Activated T-cell treated with anti-CD3 and anti-CD28 coated beads, Interleukin-2, amount 50 U/mL, for 48 hours (primary cell): ENCODE data around the gene CSDE1.
A peak's percentile ranks its signal among the peaks of the same experiment; 100 is the strongest.
"Not testable (repeated sequence)": the region's sequence is repeated elsewhere in the genome, so short reads cannot be mapped to it uniquely, and the experiment has no call there.

ENCODE experiments used
- DNase-seq, 2 experiments: peaks; one replicate each; pipeline ENCODE4 v3.0.0-alpha.2; 2020

Gene CSDE1

GRCh38 chr1:114757455-114758255 is at the start of gene CSDE1:
Gene CSDE1, minus strand, starts transcription at chr1:114757984. Its CDS starts 18,094 bp downstream, at chr1:114739890.
- peak; percentile 97 to 98 for DNase-seq

GRCh38 chr1:114804449-114804848 is 46.7 kb upstream of the CSDE1 start:
- not testable (repeated sequence) for DNase-seq

- DNase-seq = no peak
Observed at GRCh38 chr1:114803001-114803400, 45.2 kb upstream of the CSDE1 start.

DNA sequence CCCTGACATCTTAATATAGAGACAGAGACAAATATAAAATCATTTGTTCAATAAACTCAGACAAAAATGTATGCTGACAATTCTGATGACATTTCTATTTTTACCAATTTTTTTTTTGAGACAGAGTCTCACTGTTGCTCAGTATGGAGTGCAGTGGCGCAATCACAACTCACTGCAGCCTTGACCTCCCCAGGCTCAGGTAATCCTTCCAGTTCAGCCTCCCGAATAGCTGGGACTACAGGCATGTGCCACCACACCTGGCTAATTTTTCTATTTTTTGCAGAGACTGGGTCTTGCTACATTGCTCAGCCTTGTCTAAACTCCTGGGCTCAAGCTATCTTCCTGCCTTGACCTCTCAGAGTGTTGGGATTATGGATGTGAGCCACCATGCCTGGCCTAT is 36.3 kb upstream of the CSDE1 start:
- no peak for DNase-seq

- not testable (repeated sequence) for DNase-seq
Observed at GRCh38 chr1:114790581-114790980, 32.8 kb upstream of the CSDE1 start.

GRCh38 chr1:114786440-114786839 is 28.7 kb upstream of the CSDE1 start:
- DNase-seq = not testable (repeated sequence)

- DNase-seq = no peak
Observed at GRCh38 chr1:114782476-114782875, 24.7 kb upstream of the CSDE1 start.

DNA sequence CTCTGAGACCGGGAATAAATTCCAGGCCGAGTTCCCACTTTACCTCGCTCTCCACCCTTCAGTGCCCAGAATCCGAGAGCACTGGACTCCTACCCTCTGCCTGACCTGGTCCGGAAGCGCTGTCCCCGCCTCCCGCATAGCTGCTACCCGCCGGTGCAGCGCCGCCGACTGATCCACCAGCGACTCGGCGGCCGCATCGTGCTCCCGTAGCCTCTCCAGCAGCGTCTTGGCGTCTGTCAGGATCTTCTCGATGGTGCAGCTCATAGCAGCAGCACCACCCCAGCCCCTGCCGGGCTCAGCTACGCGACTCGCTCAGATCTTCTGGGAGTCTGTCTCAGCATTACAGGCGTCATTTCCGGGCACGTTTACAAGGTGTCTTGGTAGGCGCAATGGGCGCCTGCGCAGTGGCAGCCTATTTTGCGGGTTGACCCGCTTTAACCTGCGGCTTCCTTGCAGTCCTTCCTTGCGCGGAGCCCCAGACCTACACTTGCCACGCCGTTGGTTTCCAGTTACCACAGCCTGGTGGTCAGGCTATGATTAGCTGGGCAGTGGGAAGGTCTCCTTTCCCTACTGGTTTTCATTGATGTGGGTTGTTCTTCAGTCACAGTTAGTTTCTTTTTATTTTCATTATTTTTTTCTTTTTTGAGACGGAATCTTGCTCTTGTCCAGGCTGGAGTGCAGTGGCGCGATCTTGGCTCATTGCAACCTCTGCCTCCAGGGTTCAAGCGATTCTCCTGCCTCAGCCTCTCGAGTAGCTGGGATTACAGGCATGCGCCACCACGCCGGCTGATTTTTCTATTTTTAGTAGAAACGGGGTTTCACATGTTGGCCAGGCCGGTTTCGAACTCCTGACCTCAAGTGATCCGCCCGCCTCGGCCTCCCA is 22.8 kb upstream of the CSDE1 start, which contains the start of gene SIKE1:
Gene SIKE1 (minus strand): TSS at position 342 of the 883 bp plus-strand sequence. CDS start 78 bp downstream, at position 264.
- DNase-seq = peak; percentile 92 to 93

GRCh38 chr1:114779722-114780121 is 21.9 kb upstream of the CSDE1 start:
- DNase-seq = no peak

- not testable (repeated sequence) for DNase-seq
Observed at GRCh38 chr1:114776726-114777125, 18.9 kb upstream of the CSDE1 start.

DNA sequence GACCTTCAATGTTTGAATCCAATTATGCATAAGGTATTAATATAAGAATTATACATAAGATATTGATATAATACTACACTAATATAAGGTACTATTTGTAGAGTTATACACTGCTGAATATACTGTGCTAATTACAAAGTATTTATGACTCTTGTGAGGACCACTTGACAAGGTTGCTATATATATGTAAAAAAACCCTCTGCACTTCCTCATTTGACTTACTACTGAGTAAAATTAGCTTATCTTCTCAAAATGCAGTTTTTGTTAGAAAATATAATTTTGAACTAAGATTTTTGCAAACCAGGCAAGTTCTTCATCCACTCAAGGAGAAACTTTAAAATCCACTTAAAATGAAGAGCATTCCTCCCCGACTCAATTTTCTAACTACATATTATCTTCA is 14.2 kb upstream of the CSDE1 start:
- DNase-seq = no peak

DNA sequence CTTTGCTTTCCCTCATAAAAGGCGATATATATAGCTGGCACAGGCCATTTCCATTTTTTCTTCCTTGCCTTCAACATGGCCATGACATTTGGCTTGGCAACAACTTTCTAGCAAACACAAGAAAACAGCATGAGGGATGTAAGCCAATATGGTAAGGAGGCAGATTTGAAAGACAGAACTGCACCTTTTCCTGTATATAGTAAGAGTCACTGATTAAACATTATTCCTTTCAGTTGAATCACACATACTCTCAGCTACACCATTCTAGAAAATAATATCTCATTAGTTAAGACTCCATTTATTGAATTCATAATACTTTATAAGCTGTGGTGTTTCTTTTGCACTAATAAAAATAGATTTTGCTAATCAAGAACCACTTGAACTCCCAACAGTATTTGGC is 13.2 kb upstream of the CSDE1 start:
- DNase-seq = no peak

DNA sequence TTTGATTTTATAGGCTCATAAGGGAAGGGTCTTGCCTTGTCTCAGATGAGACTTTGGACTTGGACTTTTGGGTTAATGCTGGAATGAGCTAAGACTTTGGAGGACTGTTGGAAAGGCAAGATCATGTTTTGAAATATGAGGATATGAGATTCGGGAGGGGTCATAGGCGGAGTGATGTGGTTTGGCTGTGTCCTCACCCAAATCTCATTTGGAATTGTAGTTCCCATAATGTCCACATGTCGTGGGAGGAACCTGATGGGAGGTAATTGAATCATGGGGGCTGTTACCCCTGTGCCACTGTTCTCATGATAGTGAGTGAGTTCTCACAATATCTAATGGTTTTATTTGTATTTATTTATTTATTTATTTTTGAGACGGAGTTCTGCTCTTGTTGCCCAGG is 6.9 kb upstream of the CSDE1 start:
- no peak for DNase-seq

DNA sequence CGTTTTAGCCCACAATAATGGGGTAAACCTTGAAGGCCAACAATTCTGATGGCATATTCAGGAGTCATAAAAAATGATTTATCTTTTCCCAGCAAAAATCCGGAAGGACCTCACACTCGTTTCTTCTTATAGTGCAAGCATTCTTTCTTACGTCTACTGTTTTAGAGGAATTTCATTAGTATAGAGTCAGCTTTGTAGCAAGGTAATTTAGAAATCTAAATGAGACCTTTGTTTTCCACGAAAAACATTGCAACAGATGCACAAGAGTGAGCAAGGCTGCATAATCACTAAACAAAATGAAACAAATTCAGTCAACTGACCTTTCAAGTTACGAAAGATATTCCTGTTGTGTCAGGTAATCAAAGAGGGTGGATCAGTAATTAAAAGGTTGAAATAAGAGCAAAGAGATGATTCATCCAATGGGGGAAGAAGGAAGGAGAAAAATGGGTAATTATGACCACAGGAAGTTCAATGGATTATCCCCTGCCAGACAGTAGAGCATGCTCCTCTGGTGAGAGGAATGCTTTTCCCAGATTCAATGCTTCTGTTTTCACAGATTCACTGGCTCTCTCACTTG is 560 bp upstream of the CSDE1 start:
- DNase-seq = no peak

DNA sequence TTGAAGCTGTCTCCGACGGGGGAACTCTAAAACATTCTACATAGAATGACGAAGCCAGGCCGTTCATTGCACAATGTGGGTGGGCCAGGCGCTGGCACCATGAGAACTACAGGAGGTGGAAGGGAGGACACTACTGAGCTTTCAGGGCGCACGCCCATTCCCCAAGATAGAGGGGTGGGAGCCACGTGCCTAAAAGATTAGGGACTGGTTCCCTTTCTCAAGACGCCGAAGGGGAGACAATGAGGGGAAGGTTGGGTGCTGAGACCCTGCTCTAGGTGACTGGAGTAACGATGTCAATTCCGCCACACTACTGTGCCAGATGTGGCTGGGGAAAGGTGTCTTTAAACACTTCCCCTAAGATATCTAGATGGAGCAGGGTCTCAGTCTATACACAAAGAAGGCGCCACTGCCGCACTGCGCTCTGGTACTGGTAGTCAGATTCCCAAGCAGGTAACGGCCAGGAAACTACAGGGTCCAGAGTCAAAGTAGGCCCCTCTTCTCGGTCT is 782 bp downstream of the CSDE1 start:
- no peak for DNase-seq

DNA sequence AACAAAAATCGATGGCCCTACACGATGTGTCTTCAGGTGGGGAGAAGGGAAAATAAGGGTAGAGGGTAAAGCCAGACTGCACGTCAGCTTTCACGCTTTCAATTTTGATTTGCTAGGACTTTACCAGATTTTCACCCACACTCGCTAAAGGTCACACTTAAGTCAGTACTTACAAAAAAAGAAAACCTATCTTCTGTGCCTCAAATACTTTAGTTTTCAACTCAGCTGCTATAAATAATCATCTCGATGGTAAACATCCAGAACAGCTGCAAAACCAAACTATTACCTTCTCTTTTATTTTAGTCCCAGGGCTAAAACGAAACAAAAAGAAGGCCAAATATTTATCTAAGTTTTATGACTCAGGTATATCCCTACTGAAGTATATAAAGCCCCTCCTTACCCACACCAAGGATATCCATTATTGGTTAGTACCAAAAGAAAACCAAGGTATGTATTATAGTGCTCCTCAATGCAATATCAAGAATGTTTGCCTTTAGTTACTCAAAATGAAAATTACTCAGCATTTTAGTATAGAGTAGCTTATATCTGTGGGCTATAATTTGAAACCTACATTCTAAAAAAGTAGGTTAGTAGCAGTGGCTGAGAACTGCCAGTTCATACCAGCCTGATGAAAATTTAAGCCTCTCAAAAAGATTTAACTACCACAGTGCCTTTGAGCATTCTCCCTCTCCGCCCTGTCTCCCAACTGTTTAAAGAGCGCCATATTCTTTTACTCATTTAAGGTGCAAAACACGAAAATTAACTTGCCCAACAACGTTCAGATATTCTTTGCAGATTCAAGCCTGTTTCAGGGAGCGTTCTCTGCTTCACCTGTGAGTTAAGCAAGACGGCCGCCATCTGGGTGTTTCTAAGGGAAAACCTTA is 1.5 kb downstream of the CSDE1 start:
- DNase-seq = no peak

DNA sequence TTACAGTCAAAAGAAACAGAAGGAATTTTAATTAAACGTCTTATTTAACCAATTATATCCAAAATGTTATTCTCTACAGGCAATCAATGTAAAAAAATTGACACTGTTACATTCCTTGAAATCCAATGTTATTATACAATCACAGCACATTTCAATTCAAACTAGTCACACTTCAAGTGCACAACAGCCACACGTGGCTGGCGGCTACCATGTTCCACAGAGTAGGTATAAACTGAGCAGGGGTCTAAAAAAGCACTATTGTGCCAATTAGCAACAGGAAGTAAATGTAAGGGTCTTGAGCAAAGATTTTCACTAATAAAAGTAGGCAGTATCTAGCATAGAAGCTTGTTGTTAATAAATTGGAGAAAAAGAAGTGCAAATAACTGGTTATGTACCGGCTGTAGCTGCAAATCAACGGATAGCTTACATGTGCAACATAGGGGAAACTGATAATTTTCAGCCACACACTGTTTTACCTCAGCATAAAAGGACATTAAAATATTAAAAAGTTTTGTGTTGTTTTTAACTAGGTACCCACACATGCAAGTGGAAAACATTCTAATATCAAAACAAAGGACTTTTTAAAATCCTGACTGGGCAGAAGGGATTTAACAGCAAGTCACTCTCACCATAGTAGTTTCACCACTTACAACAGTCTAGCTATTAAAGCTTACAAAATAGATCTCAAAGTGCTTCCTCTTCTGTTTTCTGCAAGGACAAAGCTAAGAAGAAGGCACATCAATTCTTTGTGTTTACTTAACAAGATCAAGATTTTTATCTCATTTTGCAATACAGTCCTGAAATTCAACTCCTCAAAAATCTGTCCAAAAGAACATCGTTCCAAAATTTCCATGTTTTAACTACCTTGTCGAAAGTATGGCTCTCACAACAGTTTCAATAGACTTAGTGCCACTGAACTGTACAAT is 2.5 kb downstream of the CSDE1 start:
- DNase-seq = no peak

- peak; percentile 33 to 47 for DNase-seq
Observed at GRCh38 chr1:114753702-114754101, 4.1 kb downstream of the CSDE1 start.

DNA sequence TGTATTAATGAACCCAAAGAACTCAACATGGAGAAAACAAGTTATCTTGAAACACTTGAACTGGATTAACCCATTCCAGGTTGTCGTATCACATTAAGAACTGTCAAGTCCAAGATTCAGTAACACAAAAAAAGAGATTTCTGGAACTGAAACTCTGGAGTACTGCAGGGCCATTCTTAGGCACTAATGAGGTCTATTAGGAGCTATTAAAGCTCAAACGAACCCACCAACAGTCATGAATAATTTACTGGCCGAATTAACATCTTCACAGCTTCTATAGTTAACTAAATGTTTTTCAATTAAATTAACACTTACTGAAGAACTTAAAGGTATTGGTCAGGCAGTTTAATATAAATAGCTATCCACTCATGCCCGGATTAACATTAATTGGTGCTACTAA is 4.6 kb downstream of the CSDE1 start:
- no peak for DNase-seq

DNA sequence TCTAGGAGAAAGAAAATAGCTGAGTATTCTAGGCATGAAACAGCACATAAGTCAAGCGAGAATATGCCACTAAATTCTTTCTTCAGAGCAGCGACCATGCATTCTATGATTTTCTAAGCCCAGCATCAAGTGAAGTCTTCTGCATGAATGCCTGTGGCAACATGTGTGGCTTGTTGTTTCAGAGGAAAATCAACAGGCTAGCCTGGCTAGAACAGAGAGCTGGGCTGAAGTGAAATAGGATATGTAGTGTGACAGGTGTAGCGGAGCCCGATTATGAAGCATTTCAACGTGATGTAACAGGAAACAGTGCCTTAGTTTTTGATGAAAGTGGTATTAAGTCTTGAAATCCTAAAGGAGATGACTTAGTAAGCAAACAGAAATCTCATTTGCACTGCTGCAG is 7.0 kb downstream of the CSDE1 start:
- DNase-seq = no peak

DNA sequence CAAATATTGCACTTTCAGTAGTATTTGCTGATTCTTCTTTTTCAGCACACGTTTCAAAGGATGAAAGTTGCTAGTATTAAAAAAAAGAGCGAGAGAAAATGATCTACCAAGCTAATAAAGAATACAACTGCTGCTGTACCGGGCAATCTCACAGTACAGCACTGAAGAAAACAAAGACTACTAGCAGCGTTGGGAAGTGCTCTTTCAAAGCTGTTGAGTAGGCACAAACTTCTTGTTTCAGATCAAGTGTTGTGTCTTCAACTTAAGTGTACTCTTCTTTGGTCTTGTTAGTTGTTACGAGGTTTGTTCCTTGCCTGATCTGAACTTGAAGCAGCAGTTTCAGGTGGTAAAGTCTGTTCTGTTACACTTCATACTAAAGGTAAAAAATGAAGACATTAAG is 7.9 kb downstream of the CSDE1 start:
- DNase-seq = no peak
